HepG2 (cell line): ENCODE results near the gene EPB41L4A. TPM values are rescaled to one million over a fixed set of nuclear protein-coding genes. Genes with fewer than 3 reads are reported as not detected.
A peak's percentile ranks its signal among the peaks of the same experiment; 100 is the strongest.

Experiments used
- ARHGAP35 ChIP-seq: sonication (generic); formaldehyde crosslinking; IDR thresholded peaks from 2 replicates; pipeline ENCODE4 v1.9.0; 2022; ENCODE audit warnings: mild to moderate bottlenecking, inconsistent platforms, moderate library complexity, missing genetic modification reagents, borderline replicate concordance
- CC2D1A ChIP-seq: sonication (generic); formaldehyde crosslinking; IDR thresholded peaks from 2 replicates; pipeline ENCODE4 v1.8.1; 2023; ENCODE audit warnings: mild to moderate bottlenecking, missing genetic modification reagents
- CERS6 ChIP-seq: sonication (generic); formaldehyde crosslinking; IDR thresholded peaks from 2 replicates; pipeline ENCODE4 v1.5.0; 2020; ENCODE audit warnings: missing genetic modification reagents
- ESRRA ChIP-seq: sonication (generic); formaldehyde crosslinking; IDR thresholded peaks from 2 replicates; pipeline ENCODE4 v1.5.1; 2020; ENCODE audit warnings: mild to moderate bottlenecking, low read depth, missing genetic modification reagents
- FOSL1 ChIP-seq: sonication (generic); formaldehyde crosslinking; IDR thresholded peaks from 2 replicates; pipeline ENCODE4 v1.9.0; 2021; ENCODE audit warnings: missing genetic modification reagents, borderline replicate concordance
- FOXO1 ChIP-seq: sonication (generic); formaldehyde crosslinking; IDR thresholded peaks from 2 replicates; pipeline ENCODE4 v1.4.0; 2020; ENCODE audit warnings: missing genetic modification reagents
- GPN1 ChIP-seq: sonication (generic); formaldehyde crosslinking; IDR thresholded peaks from 2 replicates; pipeline ENCODE4 v1.5.1; 2020; ENCODE audit warnings: missing genetic modification reagents, borderline replicate concordance
- MBNL3 ChIP-seq: fragments of 250-450 bp; sonication (Bioruptor Pico); conservative IDR thresholded peaks from 2 replicates; pipeline ENCODE4 v1.8.0; 2022; ENCODE audit warnings: mild to moderate bottlenecking, inconsistent platforms
- MEIS1 ChIP-seq: sonication (generic); formaldehyde crosslinking; IDR thresholded peaks from 2 replicates; pipeline ENCODE4 v1.9.0; 2021; ENCODE audit warnings: mild to moderate bottlenecking, missing genetic modification reagents, moderate library complexity, borderline replicate concordance
- MYPOP ChIP-seq: sonication (generic); formaldehyde crosslinking; IDR thresholded peaks from 2 replicates; pipeline ENCODE4 v1.8.1; 2023; ENCODE audit warnings: mild to moderate bottlenecking, moderate library complexity, missing genetic modification reagents
- PCBP1 ChIP-seq: fragments of 200-400 bp; formaldehyde crosslinking; IDR thresholded peaks from 2 replicates; pipeline ENCODE4 v1.6.1; 2017; ENCODE audit warnings: mild to moderate bottlenecking, low read depth, low read length, borderline replicate concordance
- SAFB2 ChIP-seq: sonication (generic); formaldehyde crosslinking; IDR thresholded peaks from 2 replicates; pipeline ENCODE4 v1.5.1; 2020; ENCODE audit warnings: missing genetic modification reagents, low read depth, mild to moderate bottlenecking, borderline replicate concordance
- SAP130 ChIP-seq: IDR thresholded peaks from 2 replicates; pipeline ENCODE4 v1.6.1; 2016; ENCODE audit warnings: low read depth
- ZBTB25 ChIP-seq: IDR thresholded peaks from 2 replicates; pipeline ENCODE4 v1.6.1; 2018; ENCODE audit warnings: missing genetic modification reagents
- ZBTB46 ChIP-seq: sonication (generic); formaldehyde crosslinking; IDR thresholded peaks from 2 replicates; pipeline ENCODE4 v1.4.0; 2020; ENCODE audit warnings: mild to moderate bottlenecking, missing genetic modification reagents, borderline replicate concordance
- ZKSCAN5 ChIP-seq: sonication (generic); formaldehyde crosslinking; IDR thresholded peaks from 2 replicates; pipeline ENCODE4 v1.5.1; 2020; ENCODE audit warnings: mild to moderate bottlenecking, missing genetic modification reagents
- ZNF235 ChIP-seq: sonication (generic); formaldehyde crosslinking; IDR thresholded peaks from 2 replicates; pipeline ENCODE4 v1.8.1; 2023; ENCODE audit warnings: mild to moderate bottlenecking, missing genetic modification reagents, borderline replicate concordance
- ZNF33B ChIP-seq: sonication (generic); formaldehyde crosslinking; IDR thresholded peaks from 2 replicates; pipeline ENCODE4 v1.5.1; 2020; ENCODE audit warnings: mild to moderate bottlenecking, missing genetic modification reagents
- ZNF468 ChIP-seq: sonication (generic); formaldehyde crosslinking; IDR thresholded peaks from 2 replicates; pipeline ENCODE4 v1.8.0; 2022; ENCODE audit warnings: mild to moderate bottlenecking, moderate library complexity, missing genetic modification reagents
- ZNF720 ChIP-seq: sonication (generic); formaldehyde crosslinking; IDR thresholded peaks from 2 replicates; pipeline ENCODE4 v1.4.0; 2020; ENCODE audit warnings: missing genetic modification reagents
- polyA plus RNA-seq, 8 experiments: library from polyadenylated mRNA; depleted of rRNA in 3 of 8; stranded (reverse) in 7 of 8; unstranded in 1 of 8; fragments of >200 nt; fragmentation: Illumina TruSeq in 4 of 8; extraction: Trizol in 4 of 8; gene quantifications; 2 replicates each; pipeline versions ENCODE4 v1.2.1 to v1.2.3, GENCODE V29; 2011 to 2016; ENCODE audit warnings: low read depth in 4 of 8, missing spikeins in 1 of 8, mixed read lengths in 1 of 8; ENCODE audit not compliant: insufficient read depth in 1 of 8
- total RNA-seq, 5 experiments: library from RNA; depleted of rRNA; stranded (reverse); fragments of >200 nt; fragmentation: Illumina TruSeq; extraction: Trizol; gene quantifications; 2 replicates each; pipeline ENCODE4 v1.2.3, GENCODE V29; 2016; ENCODE audit warnings: low read depth in 1 of 5
- TF ChIP-seq, protein P1 (sequence below): sonication (generic); formaldehyde crosslinking; IDR thresholded peaks from 2 replicates; pipeline ENCODE4 v1.9.0; 2021; ENCODE audit warnings: missing genetic modification reagents, mild to moderate bottlenecking, borderline replicate concordance

The EPB41L4A gene
- total and polyA plus RNA-seq, 2 of the 13 experiments (the other 11 are each of a cell fraction or from before 2014, with no cell fraction given): 0.07 TPM; not detected in 1

- TF ChIP-seq ZNF720 (CRISPR knock-in tag) (no peak), FOXO1 (CRISPR knock-in tag) (peak; percentile 88), ZNF468 (CRISPR knock-in tag) (peak; percentile 15; the same call in 1 of the 2 replicates), SAP130 (CRISPR knock-in tag) (peak; percentile 90), ZNF33B (CRISPR knock-in tag) (peak; percentile 42), ZBTB46 (CRISPR knock-in tag) (no peak), ZBTB25 (CRISPR knock-in tag) (peak; percentile 57), ZKSCAN5 (CRISPR knock-in tag) (no peak), FOSL1 (CRISPR knock-in tag) (no peak), SAFB2 (CRISPR knock-in tag) (peak; percentile 70; the same call in 1 of the 2 replicates), CERS6 (CRISPR knock-in tag) (no peak), ESRRA (CRISPR knock-in tag) (0 out of 2 replicates have a peak, but pooled peaks have one; percentile 64), PCBP1 (peak; percentile 98; the same call in 1 of the 2 replicates), ARHGAP35 (peak; percentile 71), MBNL3 (no peak), MEIS1 (peak; percentile 91), CC2D1A (CRISPR knock-in tag) (no peak), MYPOP (CRISPR knock-in tag) (peak; percentile 82), ZNF235 (CRISPR knock-in tag) (no peak), GPN1 (no peak; the same call in 1 of the 2 replicates)
- TF ChIP-seq, protein P1, sequence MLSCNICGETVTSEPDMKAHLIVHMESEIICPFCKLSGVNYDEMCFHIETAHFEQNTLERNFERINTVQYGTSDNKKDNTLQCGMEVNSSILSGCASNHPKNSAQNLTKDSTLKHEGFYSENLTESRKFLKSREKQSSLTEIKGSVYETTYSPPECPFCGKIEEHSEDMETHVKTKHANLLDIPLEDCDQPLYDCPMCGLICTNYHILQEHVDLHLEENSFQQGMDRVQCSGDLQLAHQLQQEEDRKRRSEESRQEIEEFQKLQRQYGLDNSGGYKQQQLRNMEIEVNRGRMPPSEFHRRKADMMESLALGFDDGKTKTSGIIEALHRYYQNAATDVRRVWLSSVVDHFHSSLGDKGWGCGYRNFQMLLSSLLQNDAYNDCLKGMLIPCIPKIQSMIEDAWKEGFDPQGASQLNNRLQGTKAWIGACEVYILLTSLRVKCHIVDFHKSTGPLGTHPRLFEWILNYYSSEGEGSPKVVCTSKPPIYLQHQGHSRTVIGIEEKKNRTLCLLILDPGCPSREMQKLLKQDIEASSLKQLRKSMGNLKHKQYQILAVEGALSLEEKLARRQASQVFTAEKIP (CRISPR knock-in tag): no peak
These were observed 258.3 kb downstream of the EPB41L4A start (continued) for GRCh38 chr5:112160652-112161391.
